Measurements from ENCODE around the gene MAN1C1.
"Not testable (repeated sequence)": the region's sequence is repeated elsewhere in the genome, so short reads cannot be mapped to it uniquely, and the experiment has no call there.

Gene MAN1C1

GRCh38 chr1:25636141-25636540 is 19.6 kb downstream of the MAN1C1 start:
- DNase-seq = not testable (repeated sequence)

GRCh38 chr1:25640646-25641328 is 24.2 kb downstream of the MAN1C1 start:
- no peak for DNase-seq

GRCh38 chr1:25641329-25641725 is 24.7 kb downstream of the MAN1C1 start:
- no peak for DNase-seq

GRCh38 chr1:25641931-25642573 is 25.5 kb downstream of the MAN1C1 start:
- DNase-seq = no peak

- DNase-seq = peak; percentile 19
These were observed 26.1 kb downstream of the MAN1C1 start for GRCh38 chr1:25642574-25643108.

- no peak for DNase-seq
These were observed 27.3 kb downstream of the MAN1C1 start for GRCh38 chr1:25643929-25644328.

- DNase-seq = no peak
These were observed 28.4 kb downstream of the MAN1C1 start for GRCh38 chr1:25644962-25645361.

- peak; percentile 41 for DNase-seq
These were observed 29.2 kb downstream of the MAN1C1 start for GRCh38 chr1:25645637-25646400.

- DNase-seq = no peak
These were observed 30.5 kb downstream of the MAN1C1 start for GRCh38 chr1:25647106-25647505.

- peak; percentile 65 for DNase-seq
These were observed 31.3 kb downstream of the MAN1C1 start for GRCh38 chr1:25647863-25648262.

- DNase-seq = no peak
These were observed 32.3 kb downstream of the MAN1C1 start for GRCh38 chr1:25648681-25649440.

GRCh38 chr1:25649505-25650288 is 33.1 kb downstream of the MAN1C1 start:
- DNase-seq = no peak

GRCh38 chr1:25650289-25650576 is 33.6 kb downstream of the MAN1C1 start:
- no peak for DNase-seq

GRCh38 chr1:25651036-25651640 is 34.5 kb downstream of the MAN1C1 start:
- DNase-seq = no peak

- peak; percentile 76 for DNase-seq
These were observed 35.5 kb downstream of the MAN1C1 start for GRCh38 chr1:25651824-25652741.

GRCh38 chr1:25653558-25653957 is 37.0 kb downstream of the MAN1C1 start:
- no peak for DNase-seq

- no peak for DNase-seq
These were observed 37.6 kb downstream of the MAN1C1 start for GRCh38 chr1:25654109-25654660.

- no peak for DNase-seq
These were observed 40.7 kb downstream of the MAN1C1 start for GRCh38 chr1:25657121-25657882.

Measured in NCI-H446 treated with DMSO at 0.1 percent for 48 hours (cell line).